Smooth muscle cell (in vitro differentiated cells): ENCODE measurements around the gene SLC28A1. TPM values are rescaled to one million over a fixed set of nuclear protein-coding genes. Genes with fewer than 3 reads are reported as not detected.
"Not testable (repeated sequence)": the region's sequence is repeated elsewhere in the genome, so short reads cannot be mapped to it uniquely, and the experiment has no call there.

Experiments
- DNase-seq: peaks from one replicate; lab custom pipeline; 2025; ENCODE audit not compliant: unreplicated experiment; lab: John Stamatoyannopoulos, UW
- H2AFZ ChIP-seq: fragments of 200-600 bp; sonication (generic); 2 replicates; pipeline ENCODE4 v1.6.0; 2016; ENCODE audit warnings: antibody characterized with exemption, low read depth, mild to moderate bottlenecking
- H3F3A ChIP-seq: fragments of 200-600 bp; sonication (generic); 2 replicates; pipeline ENCODE4 v1.6.0; 2017; ENCODE audit warnings: antibody characterized with exemption, low read depth
- H3K27ac ChIP-seq: fragments of 200-600 bp; sonication (generic); 2 replicates; pipeline ENCODE4 v1.5.1; 2016; ENCODE audit warnings: low read depth, mild to moderate bottlenecking
- H3K27me3 ChIP-seq: fragments of 200-600 bp; sonication (generic); 2 replicates; pipeline ENCODE4 v1.6.1; 2016; ENCODE audit warnings: low read depth, mild to moderate bottlenecking
- H3K36me3 ChIP-seq: fragments of 200-600 bp; sonication (generic); 2 replicates; pipeline ENCODE4 v1.5.1; 2016; ENCODE audit warnings: low read depth
- H3K4me1 ChIP-seq: fragments of 200-600 bp; sonication (generic); 2 replicates; pipeline ENCODE4 v1.5.1; 2016; ENCODE audit warnings: low read depth
- H3K4me2 ChIP-seq: fragments of 200-600 bp; sonication (generic); 2 replicates; pipeline ENCODE4 v1.6.0; 2016; ENCODE audit warnings: mild to moderate bottlenecking
- H3K4me3 ChIP-seq: fragments of 200-600 bp; sonication (generic); 2 replicates; pipeline ENCODE4 v1.5.1; 2016; ENCODE audit warnings: mild to moderate bottlenecking
- H3K79me2 ChIP-seq: fragments of 200-600 bp; sonication (generic); 2 replicates; pipeline ENCODE4 v1.6.0; 2016; ENCODE audit warnings: low read depth, mild to moderate bottlenecking
- H3K9ac ChIP-seq: fragments of 200-600 bp; sonication (generic); 2 replicates; pipeline ENCODE4 v1.6.0; 2016; ENCODE audit warnings: low read depth
- H3K9me3 ChIP-seq: fragments of 200-600 bp; sonication (generic); replicated peaks from 2 replicates; pipeline ENCODE4 v1.5.1; 2016; ENCODE audit warnings: low read depth
- H4K20me1 ChIP-seq: fragments of 200-600 bp; sonication (generic); 2 replicates; pipeline ENCODE4 v1.6.0; 2016; ENCODE audit warnings: low read depth
- CTCF ChIP-seq: fragments of 200-600 bp; sonication (generic); IDR thresholded peaks from 2 replicates; pipeline ENCODE4 v1.5.1; 2017; ENCODE audit warnings: borderline replicate concordance, mild to moderate bottlenecking, antibody characterized with exemption; ENCODE audit not compliant: insufficient read depth, poor library complexity, severe bottlenecking
- WGBS: methylation state at CpG from one replicate; pipeline ENCODE4 v1.1.7; 2016; ENCODE audit warnings: low lambda C conversion rate; 5-methylcytosine and 5-hydroxymethylcytosine counted together
- polyA plus RNA-seq: library from polyadenylated mRNA; unstranded; fragments of >200 nt; fragmentation: Nextera tagmentation; extraction: Ambion mirVana; gene quantifications from 2 replicates; pipeline ENCODE4 v1.2.1, GENCODE V29; 2016
- total RNA-seq: library from RNA; depleted of rRNA; stranded (reverse); fragments of >200 nt; gene quantifications from 2 replicates; pipeline ENCODE4 v1.2.3, GENCODE V29; 2014

The SLC28A1 gene
- total and polyA plus RNA-seq, 2 experiments from 2014 or later, result 0.09 TPM; not detected in 1

GRCh38 chr15:84921121-84921520 lies 36.7 kb downstream of the SLC28A1 start:
- no peak for DNase-seq
- no peak overlapping the region for H3K4me2 ChIP-seq
- H3K9ac ChIP-seq, result no peak overlapping the region
- H3K27ac ChIP-seq, result no peak overlapping the region
- H3K79me2 ChIP-seq, result no peaks in the 10 kb centered on the region
- H3F3A ChIP-seq, result no peaks in the 10 kb centered on the region
- no peak overlapping the region for H2AFZ ChIP-seq
- no peak for TF ChIP-seq CTCF
- H3K27me3 ChIP-seq, result no peaks in the 10 kb centered on the region
- H3K4me3 ChIP-seq, result no peak overlapping the region
- no peaks in the 10 kb centered on the region for H3K9me3 ChIP-seq
- 81% methylated on average over 2 of the region's 2 CpGs for WGBS
- H3K4me1 ChIP-seq, result no peaks in the 10 kb centered on the region
- no peaks in the 10 kb centered on the region for H3K36me3 ChIP-seq
- H4K20me1 ChIP-seq, result no peaks in the 10 kb centered on the region

- Histone ChIP-seq H3K9ac (no peak overlapping the region), H3K36me3 (no peaks in the 10 kb centered on the region), H3K79me2 (no peaks in the 10 kb centered on the region), H3K27me3 (no peaks in the 10 kb centered on the region), H3K9me3 (no peaks in the 10 kb centered on the region), H4K20me1 (no peaks in the 10 kb centered on the region), H2AFZ (no peak overlapping the region), H3K27ac (no peak overlapping the region), H3K4me3 (no peak overlapping the region), H3K4me2 (no peak overlapping the region), H3K4me1 (no peaks in the 10 kb centered on the region), H3F3A (no peaks in the 10 kb centered on the region)
- TF ChIP-seq CTCF, result no peak
- 88% methylated on average over 13 of the region's 13 CpGs for WGBS
- no peak for DNase-seq
These were observed 38.1 kb downstream of the SLC28A1 start for GRCh38 chr15:84922530-84922929.

- no peak overlapping the region for H3K4me3 ChIP-seq
- no peaks in the 10 kb centered on the region for H3K4me1 ChIP-seq
- no peaks in the 10 kb centered on the region for H3F3A ChIP-seq
- no peak overlapping the region for H3K27ac ChIP-seq
- H4K20me1 ChIP-seq, result no peaks in the 10 kb centered on the region
- H3K79me2 ChIP-seq, result no peaks in the 10 kb centered on the region
- H2AFZ ChIP-seq, result no peak overlapping the region
- H3K9ac ChIP-seq, result no peak overlapping the region
- DNase-seq, result no peak
- no peaks in the 10 kb centered on the region for H3K9me3 ChIP-seq
- H3K27me3 ChIP-seq, result no peaks in the 10 kb centered on the region
- H3K36me3 ChIP-seq, result no peaks in the 10 kb centered on the region
- 65% methylated on average over 4 of the region's 4 CpGs for WGBS
- H3K4me2 ChIP-seq, result no peak overlapping the region
- TF ChIP-seq CTCF, result no peak
These were observed 39.7 kb downstream of the SLC28A1 start for GRCh38 chr15:84924077-84924731.

GRCh38 chr15:84924821-84925569 lies 40.5 kb downstream of the SLC28A1 start:
- H3K79me2 ChIP-seq, DNase-seq, H3K9ac ChIP-seq, H3F3A ChIP-seq, H3K27me3 ChIP-seq, H3K27ac ChIP-seq, H3K4me1 ChIP-seq, H3K4me3 ChIP-seq, H2AFZ ChIP-seq, H3K9me3 ChIP-seq, H3K36me3 ChIP-seq, H3K4me2 ChIP-seq, H4K20me1 ChIP-seq: not testable (repeated sequence)
- WGBS, result 91% methylated on average over 17 of the region's 17 CpGs
